Omental fat pad (tissue), 4 donors: ENCODE results near the gene TMEM107. TPM values are rescaled to one million over a fixed set of nuclear protein-coding genes. Genes with fewer than 3 reads are reported as not detected.
A peak's percentile ranks its signal among the peaks of the same experiment; 100 is the strongest.
"Not testable (repeated sequence)": the region's sequence is repeated elsewhere in the genome, so short reads cannot be mapped to it uniquely, and the experiment has no call there.

Experiments
- ATAC-seq: fragments of 150-250 bp; one replicate; pipeline ENCODE4 v1.9.1; 2016; ENCODE audit warnings: mild to moderate bottlenecking, moderate library complexity; ENCODE audit not compliant: low FRiP score
- DNase-seq: peaks from one replicate; pipeline ENCODE4 v3.0.0-alpha.2; 2019; ENCODE audit warnings: low spot score
- total RNA-seq, 4 donors: library from RNA; depleted of rRNA; stranded (reverse); fragments of >200 nt; gene quantifications; one replicate each; pipeline ENCODE4 v1.1.0, GENCODE V29; 2016
- TF ChIP-seq, protein P1 (sequence below), 3 donors: fragments of 450-650 bp; IDR thresholded peaks; one replicate each; pipeline ENCODE4 v1.5.1; 2016 to 2017; ENCODE audit warnings: antibody characterized with exemption in 3 of 3, mild to moderate bottlenecking in 3 of 3, moderate library complexity in 2 of 3

The TMEM107 gene
- total RNA-seq, 4 donors from 2014 or later, result 10.9 to 78.4 (median 34.1) TPM

DNA sequence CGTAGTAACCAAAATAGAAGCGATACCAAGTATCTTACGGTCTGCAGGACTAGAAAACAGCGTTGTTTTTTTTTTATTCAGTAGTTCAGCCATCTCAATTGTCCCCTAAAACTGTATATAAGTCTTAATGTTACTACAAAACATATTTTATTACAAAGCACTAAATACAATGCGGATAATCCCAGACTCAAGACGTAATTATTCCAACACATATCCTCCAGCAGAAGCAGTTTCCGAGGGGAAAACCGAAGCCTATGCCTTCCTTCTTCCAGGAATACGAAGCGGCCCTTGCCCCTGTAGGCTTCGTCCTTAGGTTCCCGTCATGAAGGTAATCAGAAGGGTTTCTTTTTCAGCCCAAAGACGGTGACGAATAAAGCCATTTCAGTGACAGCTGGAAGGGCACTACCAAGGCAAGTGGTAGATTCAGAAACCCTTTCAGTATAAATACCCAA is 2.3 kb downstream of the TMEM107 start:
- TF ChIP-seq, protein P1, sequence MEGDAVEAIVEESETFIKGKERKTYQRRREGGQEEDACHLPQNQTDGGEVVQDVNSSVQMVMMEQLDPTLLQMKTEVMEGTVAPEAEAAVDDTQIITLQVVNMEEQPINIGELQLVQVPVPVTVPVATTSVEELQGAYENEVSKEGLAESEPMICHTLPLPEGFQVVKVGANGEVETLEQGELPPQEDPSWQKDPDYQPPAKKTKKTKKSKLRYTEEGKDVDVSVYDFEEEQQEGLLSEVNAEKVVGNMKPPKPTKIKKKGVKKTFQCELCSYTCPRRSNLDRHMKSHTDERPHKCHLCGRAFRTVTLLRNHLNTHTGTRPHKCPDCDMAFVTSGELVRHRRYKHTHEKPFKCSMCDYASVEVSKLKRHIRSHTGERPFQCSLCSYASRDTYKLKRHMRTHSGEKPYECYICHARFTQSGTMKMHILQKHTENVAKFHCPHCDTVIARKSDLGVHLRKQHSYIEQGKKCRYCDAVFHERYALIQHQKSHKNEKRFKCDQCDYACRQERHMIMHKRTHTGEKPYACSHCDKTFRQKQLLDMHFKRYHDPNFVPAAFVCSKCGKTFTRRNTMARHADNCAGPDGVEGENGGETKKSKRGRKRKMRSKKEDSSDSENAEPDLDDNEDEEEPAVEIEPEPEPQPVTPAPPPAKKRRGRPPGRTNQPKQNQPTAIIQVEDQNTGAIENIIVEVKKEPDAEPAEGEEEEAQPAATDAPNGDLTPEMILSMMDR (IDR thresholded peaks at IDR 0.05), result no peak
- no peak for ATAC-seq
- DNase-seq, result no peak

DNA sequence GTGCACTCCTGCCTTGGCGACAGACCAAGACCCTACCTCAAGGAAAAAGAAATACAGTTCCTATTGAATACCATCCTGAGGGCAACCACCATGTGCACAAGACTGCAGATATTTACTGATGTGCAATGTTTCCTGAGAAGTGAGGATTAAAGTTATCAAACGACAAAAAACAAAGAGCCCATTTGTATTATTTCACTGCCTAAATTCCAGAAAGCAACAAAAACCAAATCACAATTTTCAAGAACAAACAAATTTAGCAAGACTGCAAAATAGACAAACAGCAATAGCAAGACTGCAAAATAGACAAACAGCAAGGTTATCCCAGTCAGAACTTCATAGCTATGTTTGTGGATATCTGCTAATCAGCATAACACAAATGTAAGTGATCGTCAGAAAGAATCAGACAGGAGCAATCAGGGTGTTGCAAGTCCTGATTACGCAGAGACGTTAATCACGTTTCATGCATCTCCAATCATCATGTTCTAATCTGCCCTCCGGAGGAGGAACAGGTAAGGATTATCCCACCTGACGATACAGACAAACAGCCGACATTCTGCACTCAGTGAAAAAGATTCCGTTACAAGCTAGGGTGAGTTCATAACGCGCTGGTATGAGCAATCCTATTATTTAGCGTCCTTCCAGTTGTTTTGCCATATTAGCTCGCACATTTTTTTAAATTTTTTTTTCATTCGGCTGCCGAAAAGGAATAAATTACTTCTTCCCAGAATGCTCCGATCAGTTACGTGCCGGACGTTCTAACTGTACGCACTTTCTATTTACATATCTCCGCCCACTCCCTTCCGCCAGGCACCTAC is 2.9 kb downstream of the TMEM107 start:
- TF ChIP-seq, protein P1 (IDR thresholded peaks at IDR 0.05), result no peak
- ATAC-seq (peak; percentile 81), DNase-seq (no peak)

DNA sequence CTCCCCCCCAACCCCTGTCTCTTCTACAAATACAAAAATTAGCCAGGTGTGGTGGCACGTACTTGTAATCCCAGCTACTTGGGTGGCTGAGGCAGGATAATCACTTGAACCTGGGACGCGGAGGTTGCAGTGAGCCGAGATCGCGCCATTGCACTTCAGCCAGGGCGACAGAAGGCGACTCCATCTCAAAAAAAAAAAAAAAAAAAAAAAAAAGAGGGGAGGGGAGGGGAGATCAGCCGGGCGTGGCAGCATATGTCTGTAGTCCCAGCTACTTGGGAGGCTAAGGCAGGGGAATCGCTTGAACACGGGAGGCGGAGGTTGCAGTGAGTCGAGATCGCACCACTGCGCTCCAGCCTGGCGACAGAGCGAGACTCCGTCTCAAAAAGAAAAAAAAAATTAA is 6.0 kb downstream of the TMEM107 start:
- not testable (repeated sequence) for DNase-seq, ATAC-seq

DNA sequence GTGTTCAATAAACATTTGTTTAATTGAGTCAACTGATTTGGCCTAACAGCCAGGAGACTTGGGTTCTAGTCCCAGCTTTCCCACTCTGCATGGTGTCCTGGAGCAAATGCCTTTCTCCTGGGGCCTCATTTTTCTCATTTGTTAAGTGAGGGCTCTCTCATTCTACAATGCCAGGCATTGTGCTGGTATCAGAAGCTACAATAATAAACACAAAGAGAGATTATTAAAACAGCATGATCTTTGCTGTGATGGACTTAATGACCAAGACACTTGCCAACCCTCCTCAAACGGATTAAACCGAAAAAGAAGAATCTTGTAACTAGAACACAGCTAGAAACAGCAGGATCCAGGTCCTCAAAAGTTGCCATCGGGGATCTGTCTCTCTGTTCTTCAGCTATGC is 8.7 kb downstream of the TMEM107 start:
- no peak for DNase-seq
- TF ChIP-seq, protein P1 (IDR thresholded peaks at IDR 0.05), result no peak
- ATAC-seq, result no peak

DNA sequence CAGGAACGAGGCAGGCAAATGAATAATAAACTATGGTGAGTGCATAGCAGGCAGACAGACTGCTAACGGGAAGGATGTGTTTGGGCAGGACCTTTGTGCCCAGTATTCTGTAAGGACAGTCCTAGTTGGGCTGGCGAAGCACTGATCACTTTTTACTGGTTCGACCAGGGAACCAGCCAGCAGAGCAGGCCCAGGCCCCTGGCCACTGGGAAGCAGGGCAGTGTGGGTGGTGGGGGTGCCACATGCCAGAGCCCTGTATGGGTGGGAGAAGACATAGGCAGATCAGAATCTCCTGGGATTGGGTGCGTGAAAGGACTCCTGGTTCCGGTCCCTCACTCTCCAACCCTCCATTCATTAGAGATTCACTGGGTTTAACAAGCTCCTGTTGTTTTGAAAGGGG is 9.4 kb downstream of the TMEM107 start:
- TF ChIP-seq, protein P1 (IDR thresholded peaks at IDR 0.05), result no peak
- ATAC-seq, result no peak
- DNase-seq, result no peak

DNA sequence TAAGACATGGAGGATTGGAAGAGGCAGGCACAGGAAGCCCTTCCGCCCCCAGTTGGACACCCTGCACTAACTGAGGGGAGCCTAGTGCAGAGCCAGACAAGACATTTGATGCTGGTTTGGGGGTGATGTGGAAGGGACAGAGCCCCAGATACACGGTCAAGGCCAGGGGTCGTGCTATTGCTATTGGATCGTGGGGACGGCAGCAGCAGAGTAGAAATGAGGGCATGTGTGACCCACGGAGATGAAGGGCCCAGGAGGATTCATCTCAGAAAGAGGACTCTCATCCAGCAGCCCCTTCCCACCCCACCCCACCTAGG is 11.4 kb downstream of the TMEM107 start:
- ATAC-seq (no peak), DNase-seq (no peak)
- TF ChIP-seq, protein P1 (IDR thresholded peaks at IDR 0.05), result no peak

DNA sequence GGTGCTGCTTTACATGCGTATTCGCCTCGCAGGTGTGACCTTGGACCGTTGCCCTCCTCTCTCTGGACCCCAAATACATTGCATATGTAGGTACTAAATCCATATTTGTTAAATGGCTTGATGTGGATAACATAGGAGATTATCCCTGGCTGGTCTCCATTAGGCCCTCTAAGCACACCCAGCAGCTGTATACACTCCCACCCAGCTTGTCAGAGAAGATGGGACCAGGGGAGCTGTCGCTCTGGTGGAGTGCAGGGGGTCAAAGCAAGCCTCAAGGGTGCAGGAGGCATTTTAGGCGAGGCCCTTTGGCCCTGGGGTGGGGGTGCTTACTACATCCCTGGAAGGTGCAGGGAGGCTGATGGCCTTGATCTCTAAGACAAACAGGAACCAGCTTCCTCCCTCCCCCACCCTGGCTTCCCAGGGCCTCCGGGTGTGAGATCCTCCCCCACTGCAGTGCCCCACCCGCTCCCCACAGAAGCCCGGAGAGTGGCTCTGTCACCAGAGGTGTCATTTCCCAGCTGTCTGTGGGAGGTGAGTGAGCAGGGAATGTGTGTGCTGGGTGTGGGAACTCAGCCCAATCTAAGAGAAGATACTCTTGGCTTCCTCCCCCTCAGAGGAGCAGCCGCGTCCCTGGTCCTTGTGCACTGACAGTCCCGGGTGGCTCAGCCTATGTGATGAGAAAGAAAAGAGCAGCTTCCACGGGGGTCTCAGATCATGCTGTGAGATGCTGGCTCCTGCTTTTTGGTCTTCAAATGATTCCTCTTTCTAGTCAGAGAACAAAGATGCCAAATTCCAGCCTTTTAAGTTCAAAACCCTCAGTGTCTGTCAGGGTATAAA is 12.0 kb downstream of the TMEM107 start:
- TF ChIP-seq, protein P1 (IDR thresholded peaks at IDR 0.05), result no peak
- ATAC-seq (peak; percentile 31), DNase-seq (no peak)
